ENCODE measurements around the gene TEX38.

DNA sequence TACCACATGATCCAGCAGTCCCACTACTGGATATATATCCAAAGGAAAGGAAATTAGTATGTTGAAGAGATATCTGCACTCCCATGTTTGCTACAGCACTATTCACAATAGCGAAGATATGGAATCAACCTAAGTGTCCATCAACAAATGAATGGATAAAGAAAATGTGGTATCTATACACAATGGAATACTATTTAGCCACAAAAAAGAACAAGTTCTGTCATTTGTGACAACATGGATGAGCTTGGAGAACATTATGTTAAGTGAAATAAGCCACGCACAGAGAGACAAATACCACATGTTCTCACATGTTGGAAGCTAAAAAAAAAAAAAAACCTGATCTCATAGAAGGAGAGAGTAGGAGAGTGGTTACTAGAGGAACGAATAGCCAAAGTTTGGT is 21.2 kb upstream of the TEX38 start:
- TF ChIP-seq, protein P1, sequence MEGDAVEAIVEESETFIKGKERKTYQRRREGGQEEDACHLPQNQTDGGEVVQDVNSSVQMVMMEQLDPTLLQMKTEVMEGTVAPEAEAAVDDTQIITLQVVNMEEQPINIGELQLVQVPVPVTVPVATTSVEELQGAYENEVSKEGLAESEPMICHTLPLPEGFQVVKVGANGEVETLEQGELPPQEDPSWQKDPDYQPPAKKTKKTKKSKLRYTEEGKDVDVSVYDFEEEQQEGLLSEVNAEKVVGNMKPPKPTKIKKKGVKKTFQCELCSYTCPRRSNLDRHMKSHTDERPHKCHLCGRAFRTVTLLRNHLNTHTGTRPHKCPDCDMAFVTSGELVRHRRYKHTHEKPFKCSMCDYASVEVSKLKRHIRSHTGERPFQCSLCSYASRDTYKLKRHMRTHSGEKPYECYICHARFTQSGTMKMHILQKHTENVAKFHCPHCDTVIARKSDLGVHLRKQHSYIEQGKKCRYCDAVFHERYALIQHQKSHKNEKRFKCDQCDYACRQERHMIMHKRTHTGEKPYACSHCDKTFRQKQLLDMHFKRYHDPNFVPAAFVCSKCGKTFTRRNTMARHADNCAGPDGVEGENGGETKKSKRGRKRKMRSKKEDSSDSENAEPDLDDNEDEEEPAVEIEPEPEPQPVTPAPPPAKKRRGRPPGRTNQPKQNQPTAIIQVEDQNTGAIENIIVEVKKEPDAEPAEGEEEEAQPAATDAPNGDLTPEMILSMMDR (IDR thresholded peaks at IDR 0.05) = no peak
- no peak for TF ChIP-seq EP300 (IDR thresholded peaks at IDR 0.05; ENCODE audit: low read depth)
- no peak for TF ChIP-seq POLR2A (IDR thresholded peaks at IDR 0.05)
